Measurements from ENCODE around the gene LGALS4.
A peak's percentile ranks its signal among the peaks of the same experiment; 100 is the strongest.
"Not testable (repeated sequence)": the region's sequence is repeated elsewhere in the genome, so short reads cannot be mapped to it uniquely, and the experiment has no call there.

LGALS4 gene

DNA sequence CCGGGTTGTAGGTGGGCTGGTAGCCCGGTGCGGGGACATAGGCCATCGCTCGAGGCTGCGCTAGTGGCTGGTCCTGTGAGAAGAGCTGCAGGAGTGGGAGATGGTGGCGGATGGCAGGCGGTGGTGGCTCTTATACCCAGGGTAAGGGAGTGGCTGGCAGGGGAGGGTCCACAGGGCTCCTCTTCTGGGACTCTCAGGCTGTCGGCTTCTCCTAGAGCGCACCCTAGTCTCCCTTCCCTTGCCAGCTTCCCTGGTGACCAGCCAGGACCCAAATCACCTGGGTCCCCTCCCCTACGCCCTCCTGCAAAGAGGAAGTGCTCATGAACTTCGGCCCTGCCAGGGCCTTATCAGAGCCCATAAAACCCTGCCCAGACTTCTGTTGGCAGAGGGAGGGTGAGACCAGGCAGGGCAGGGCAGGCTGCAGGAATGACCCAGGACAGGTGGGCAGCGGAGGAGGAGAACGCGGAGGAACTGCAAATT lies at the start of gene LGALS4:
LGALS4 (minus strand) TSS at position 105 of the 480 bp plus-strand sequence; CDS start at position 46, 59 bp downstream.
- DNase-seq (ENCODE audit: low spot score), result peak; percentile 9

DNA sequence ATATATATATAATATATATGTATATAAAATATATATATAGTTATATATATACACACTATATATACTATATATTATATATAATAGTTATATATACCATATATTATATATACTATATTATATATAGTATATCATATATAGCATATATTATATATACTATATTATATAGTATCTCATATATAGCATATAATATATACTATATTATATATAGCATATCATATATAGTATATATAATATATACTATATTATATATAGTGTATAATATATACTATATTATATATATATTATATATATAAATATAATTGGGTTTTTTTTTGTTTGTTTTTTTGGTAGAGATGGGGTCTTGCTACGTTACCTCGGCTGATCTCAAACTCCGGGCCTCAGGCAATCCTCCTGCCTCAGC lies 48.6 kb upstream of the LGALS4 start:
- DNase-seq (ENCODE audit: low spot score), result no peak

- not testable (repeated sequence) for DNase-seq (ENCODE audit: low spot score)
These were observed 47.0 kb upstream of the LGALS4 start for GRCh38 chr19:38859631-38860204.

- no peak for DNase-seq (ENCODE audit: low spot score)
These were observed 44.1 kb upstream of the LGALS4 start for GRCh38 chr19:38856813-38857212.

DNA sequence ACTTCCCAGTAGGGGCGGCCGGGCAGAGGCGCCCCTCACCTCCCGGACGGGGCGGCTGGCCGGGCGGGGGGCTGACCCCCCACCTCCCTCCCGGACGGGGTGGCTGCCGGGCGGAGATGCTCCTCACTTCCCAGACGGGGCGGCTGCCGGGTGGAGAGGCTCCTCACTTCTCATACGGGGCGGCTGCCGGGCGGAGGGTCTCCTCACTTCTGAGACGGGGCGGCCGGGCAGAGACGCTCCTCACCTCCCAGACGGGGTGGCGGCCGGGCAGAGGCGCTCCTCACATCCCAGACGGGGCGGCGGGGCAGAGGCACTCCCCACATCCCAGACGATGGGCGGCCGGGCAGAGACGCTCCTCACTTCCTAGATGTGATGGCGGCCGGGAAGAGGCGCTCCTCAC lies 43.0 kb upstream of the LGALS4 start:
- not testable (repeated sequence) for DNase-seq (ENCODE audit: low spot score)

DNA sequence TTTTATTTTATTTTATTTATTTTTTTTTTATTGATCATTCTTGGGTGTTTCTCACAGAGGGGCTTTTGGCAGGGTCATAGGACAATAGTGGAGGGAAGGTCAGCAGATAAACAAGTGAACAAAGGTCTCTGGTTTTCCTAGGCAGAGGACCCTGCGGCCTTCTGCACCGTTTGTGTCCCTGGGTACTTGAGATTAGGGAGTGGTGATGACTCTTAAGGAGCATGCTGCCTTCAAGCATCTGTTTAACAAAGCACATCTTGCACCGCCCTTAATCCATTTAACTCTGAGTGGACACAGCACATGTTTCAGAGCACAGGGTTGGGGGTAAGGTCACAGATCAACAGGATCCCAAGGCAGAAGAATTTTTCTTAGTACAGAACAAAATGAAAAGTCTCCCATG lies 42.2 kb upstream of the LGALS4 start:
- DNase-seq (ENCODE audit: low spot score), result not testable (repeated sequence)

DNA sequence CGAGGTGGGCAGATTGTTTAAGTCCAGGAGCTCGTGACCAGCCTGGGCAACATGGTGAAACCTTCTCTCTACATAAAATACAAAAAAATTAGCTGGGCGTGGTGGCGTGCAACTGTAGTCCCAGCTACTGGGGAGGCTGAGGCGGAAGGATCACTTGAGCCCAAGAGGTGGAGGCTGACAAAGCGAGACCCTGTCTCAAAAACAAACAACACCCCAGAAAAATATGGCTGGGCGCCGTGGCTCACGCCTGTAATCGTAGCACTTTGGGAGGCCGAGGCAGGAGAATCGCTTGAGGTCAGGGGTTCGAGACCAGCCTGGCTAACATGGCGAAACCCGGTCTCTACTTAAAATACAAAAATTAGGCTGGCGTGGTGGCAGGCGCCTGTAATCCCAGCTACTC lies 40.5 kb upstream of the LGALS4 start:
- no peak for DNase-seq (ENCODE audit: low spot score)

DNA sequence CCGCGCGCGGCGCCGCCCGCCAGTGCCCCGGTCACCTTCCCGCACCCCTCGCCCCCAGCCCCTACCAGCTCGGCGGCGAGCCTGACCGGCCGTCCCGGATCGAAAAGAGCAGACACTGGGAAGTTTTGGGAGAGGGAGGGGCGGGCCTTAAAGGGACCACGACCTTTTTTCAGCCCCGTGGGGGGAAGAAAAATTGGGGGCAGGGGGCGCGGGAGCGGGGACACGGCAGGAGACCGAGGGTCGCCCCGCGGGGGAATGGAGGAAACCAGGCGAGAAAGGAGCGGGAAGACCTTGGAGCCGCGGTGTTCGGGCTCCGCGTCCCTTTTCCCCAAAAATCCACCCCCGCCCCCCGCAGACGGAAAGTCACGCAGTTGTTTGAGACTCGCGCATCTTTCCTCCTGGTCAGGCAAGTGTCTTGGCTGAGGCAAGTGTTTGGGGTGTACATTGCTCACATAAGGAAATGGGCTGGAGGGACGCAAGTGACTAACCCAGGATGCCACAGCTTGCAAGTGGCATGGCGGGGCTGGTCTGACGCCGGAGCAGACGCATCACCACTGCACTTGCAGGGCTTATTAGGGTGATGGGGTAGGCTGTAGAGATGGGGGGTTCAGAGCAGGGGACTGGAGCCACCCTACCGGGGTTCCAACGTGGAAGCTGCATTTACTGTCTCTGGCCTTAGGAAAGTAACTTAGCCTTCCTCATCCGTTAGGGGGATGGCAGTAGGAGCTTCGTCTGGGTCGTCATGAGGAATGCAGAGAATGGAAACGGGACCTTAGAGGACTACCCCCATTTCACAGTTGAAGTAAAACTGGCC lies 39.7 kb upstream of the LGALS4 start:
- DNase-seq (ENCODE audit: low spot score), result peak; percentile 79

- DNase-seq (ENCODE audit: low spot score), result peak; percentile 86
These were observed 39.0 kb upstream of the LGALS4 start for GRCh38 chr19:38851622-38852230.

GRCh38 chr19:38850976-38851621 lies 38.4 kb upstream of the LGALS4 start:
- DNase-seq (ENCODE audit: low spot score), result no peak

DNA sequence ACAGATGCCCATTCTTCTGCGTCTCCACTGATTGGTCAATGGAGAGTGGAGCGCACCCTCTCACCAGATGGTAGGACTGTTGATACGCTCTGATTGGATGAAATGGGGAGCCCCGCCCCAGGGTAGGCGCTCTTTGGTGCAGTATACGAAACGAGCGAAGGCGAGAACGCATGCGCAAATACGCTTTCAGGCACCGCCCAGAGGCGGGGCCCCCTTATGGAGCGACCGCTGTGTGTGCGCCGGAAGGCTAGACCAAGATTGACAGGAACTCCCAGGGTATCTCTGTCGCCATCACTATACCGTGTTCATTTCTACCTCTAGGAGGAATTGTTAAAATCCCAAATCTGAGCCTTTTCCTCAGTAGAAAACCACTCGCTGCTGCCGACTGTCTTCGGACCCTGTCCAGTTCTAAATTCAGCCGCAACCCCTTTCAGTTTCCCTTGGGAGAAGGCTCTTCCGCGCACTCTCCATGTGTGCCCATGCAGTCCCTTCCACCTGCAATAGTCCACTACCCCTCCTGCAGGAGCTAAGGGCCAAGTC lies 37.8 kb upstream of the LGALS4 start:
- peak; percentile 98 for DNase-seq (ENCODE audit: low spot score)

- peak; percentile 94 for DNase-seq (ENCODE audit: low spot score)
These were observed 37.2 kb upstream of the LGALS4 start, which contains the start of gene HNRNPL for GRCh38 chr19:38849860-38850435. Gene HNRNPL, minus strand, starts transcription at chr19:38849986. Its CDS starts 20 bp downstream, at chr19:38849966.

DNA sequence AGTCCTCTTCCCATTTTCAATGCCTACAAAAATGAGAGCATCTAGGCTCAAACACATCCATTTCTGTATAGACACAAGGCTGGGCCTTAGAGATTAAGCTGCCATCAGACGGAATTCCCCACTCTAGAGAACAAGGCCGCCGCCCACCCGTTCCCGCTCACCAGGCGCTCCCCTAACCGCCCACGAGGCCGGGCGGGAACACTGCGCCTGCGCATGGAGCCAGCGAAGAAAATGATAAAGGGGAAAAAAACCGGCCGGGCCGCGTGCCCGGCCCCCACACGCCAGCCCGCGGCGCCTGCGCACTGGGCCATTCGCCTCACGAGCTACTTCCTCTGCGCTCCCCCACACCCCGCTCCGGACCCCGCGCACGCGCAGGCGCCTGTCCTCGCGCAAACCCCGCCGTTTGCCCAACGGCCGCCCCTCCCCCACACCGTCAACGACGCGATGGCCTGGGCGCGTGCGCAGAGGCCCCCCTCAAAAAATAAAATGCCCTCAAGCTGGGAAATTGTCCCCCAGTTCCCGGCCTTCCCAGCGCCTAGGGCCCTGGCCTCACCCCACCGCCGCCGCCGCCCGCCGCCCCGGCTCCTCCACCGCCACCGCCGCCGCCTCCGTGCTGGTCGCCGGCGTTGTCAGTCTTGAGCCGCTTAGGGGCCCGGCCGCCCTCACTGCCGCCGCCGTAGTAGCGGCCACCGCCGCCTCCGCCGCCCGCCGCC lies 36.6 kb upstream of the LGALS4 start:
- DNase-seq (ENCODE audit: low spot score), result peak; percentile 97

GRCh38 chr19:38848299-38849146 lies 35.8 kb upstream of the LGALS4 start:
- no peak for DNase-seq (ENCODE audit: low spot score)

- no peak for DNase-seq (ENCODE audit: low spot score)
These were observed 33.4 kb upstream of the LGALS4 start for GRCh38 chr19:38846097-38846496.

DNA sequence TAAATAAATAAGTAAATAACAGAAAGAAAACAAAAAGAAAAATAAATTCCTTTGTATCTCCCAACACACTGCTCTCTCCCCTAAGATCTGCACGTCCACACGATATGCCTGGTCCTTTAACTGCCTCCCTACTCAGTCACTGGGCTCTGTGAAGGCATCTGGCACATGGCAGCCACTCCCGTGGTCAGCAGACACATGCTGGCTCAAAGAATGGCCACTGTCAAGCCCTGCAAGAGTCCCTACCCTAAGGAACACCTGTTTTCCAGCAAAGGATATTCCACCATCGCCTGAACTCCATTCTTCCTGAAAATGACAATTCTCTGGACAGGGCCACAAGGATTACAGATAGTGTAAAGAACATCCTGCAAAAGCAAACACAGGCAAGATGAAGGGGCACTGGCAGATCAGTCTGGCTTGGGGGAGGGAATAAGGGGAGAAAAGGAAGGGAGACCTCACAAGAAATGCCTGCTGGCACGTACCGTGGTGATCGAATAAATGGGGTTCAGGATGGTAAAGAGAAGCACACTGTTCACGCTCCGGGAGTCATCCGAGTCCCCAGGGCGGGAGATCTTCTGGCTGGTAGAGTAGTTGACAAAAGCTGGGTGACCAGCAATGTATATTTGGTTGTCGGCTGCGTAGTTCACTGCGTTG lies 32.8 kb upstream of the LGALS4 start:
- no peak for DNase-seq (ENCODE audit: low spot score)

DNA sequence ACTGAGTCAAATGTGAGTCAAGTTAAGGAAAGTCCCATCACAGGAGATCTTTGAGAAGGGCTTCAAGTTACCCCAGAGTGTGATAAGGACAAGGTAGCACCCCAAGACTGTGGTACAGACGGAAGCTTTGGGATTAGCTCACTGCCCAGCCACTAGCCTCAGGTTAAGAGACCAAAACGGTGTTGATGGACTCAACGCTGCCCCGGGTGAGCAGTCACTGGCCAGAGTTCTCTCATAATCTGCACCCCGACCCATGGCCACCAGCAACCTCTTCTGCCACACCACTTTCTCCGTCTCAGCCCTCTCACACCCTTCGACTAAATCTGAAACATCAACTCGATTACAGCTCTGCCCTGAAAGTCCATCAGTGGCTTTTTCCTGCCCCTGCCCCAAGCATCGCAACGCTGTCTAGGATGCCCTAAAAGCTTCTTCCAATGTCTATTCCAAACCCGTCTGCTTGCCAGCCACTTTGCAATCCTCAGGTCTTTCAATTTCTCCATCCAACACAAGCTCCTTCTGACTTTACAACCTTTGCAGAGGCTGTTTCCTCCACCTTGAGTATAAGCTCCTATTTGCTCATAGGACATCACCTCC lies 31.4 kb upstream of the LGALS4 start:
- DNase-seq (ENCODE audit: low spot score), result no peak

GRCh38 chr19:38843175-38843758 lies 30.5 kb upstream of the LGALS4 start:
- DNase-seq (ENCODE audit: low spot score), result no peak
